GM19239 (cell line): ENCODE results near the gene GPR132.

ENCODE experiments used
- DNase-seq: peaks from one replicate; pipeline ENCODE4 v3.0.0; 2011; ENCODE audit warnings: low spot score; ENCODE audit not compliant: insufficient read length
- FAIRE-seq: peaks from 2 replicates; lab custom pipeline; 2011; peaks lifted over from hg19 to GRCh38; lab: Jason Lieb, UNC

The GPR132 gene

GRCh38 chr14:105011312-105011990 lies 53.8 kb downstream of the GPR132 start:
- DNase-seq, result no peak
- FAIRE-seq, result no peak

GRCh38 chr14:105010891-105011291 lies 54.3 kb downstream of the GPR132 start:
- no peak for DNase-seq
- FAIRE-seq, result no peak

- FAIRE-seq (no peak), DNase-seq (no peak)
Measured at GRCh38 chr14:105010106-105010505, 55.1 kb downstream of the GPR132 start.

GRCh38 chr14:105007593-105008264 lies 57.5 kb downstream of the GPR132 start:
- DNase-seq, result no peak
- FAIRE-seq, result no peak

GRCh38 chr14:105006831-105007592 lies 58.2 kb downstream of the GPR132 start:
- DNase-seq (no peak), FAIRE-seq (no peak)

GRCh38 chr14:105005929-105006830 lies 59.0 kb downstream of the GPR132 start:
- DNase-seq, result no peak
- FAIRE-seq, result no peak

GRCh38 chr14:105005329-105005928 lies 59.8 kb downstream of the GPR132 start:
- FAIRE-seq (no peak), DNase-seq (no peak)
